Peyer's patch (tissue), 4 donors: Measurements from ENCODE around the gene RUNX1. TPM values are rescaled to one million over a fixed set of nuclear protein-coding genes. Genes with fewer than 3 reads are reported as not detected.

ENCODE experiments used
- DNase-seq, 3 donors: peaks; one replicate each; pipeline ENCODE4 v3.0.0-alpha.2; 2017 to 2019
- H3K27ac ChIP-seq, 4 donors: fragments of 200-600 bp; sonication (generic); one replicate each; pipeline ENCODE4 v1.5.1; 2016 to 2019
- H3K27me3 ChIP-seq, 2 donors: fragments of 200-600 bp; sonication (generic); one replicate each; pipeline ENCODE4 v1.5.1; 2019
- H3K36me3 ChIP-seq, 3 donors: fragments of 200-600 bp; sonication (generic); one replicate each; pipeline ENCODE4 v1.5.1; 2016 to 2019
- H3K4me1 ChIP-seq, 4 donors: fragments of 200-600 bp; sonication (generic); one replicate each; pipeline ENCODE4 v1.5.1; 2016 to 2019
- H3K4me3 ChIP-seq, 4 donors: fragments of 200-600 bp; sonication (generic); 1 replicate in 3 of 4; 2 replicates in 1 of 4; pipeline ENCODE4 v1.5.1; 2016 to 2019; ENCODE audit warnings: mild to moderate bottlenecking in 1 of 4
- H3K9me3 ChIP-seq, 4 donors: fragments of 200-600 bp; sonication (generic); one replicate each; pipeline ENCODE4 v1.5.1; 2016 to 2019; ENCODE audit warnings: mild to moderate bottlenecking in 1 of 4
- POLR2A ChIP-seq, 2 donors: fragments of 450-650 bp; IDR thresholded peaks; one replicate each; pipeline ENCODE4 v1.5.1; 2017; ENCODE audit warnings: antibody characterized with exemption in 2 of 2, mild to moderate bottlenecking in 2 of 2, moderate library complexity in 2 of 2
- total RNA-seq, 4 donors: library from RNA; depleted of rRNA; stranded (reverse); fragments of >200 nt; gene quantifications; one replicate each; pipeline ENCODE4 v1.1.0, GENCODE V29; 2016
- TF ChIP-seq, protein P1 (sequence below), 6 experiments: fragments of 450-650 bp in 4 of 6; fragments of 200-600 bp in 2 of 6; sonication (generic) in 1 of 6; IDR thresholded peaks; one replicate each; pipeline ENCODE4 v1.5.1; 2017 to 2019; ENCODE audit warnings: antibody characterized with exemption in 6 of 6, mild to moderate bottlenecking in 3 of 6, moderate library complexity in 1 of 6

RUNX1 gene
- total RNA-seq, 4 donors from 2014 or later, result 15.1 to 80.9 (median 24.1) TPM

DNA sequence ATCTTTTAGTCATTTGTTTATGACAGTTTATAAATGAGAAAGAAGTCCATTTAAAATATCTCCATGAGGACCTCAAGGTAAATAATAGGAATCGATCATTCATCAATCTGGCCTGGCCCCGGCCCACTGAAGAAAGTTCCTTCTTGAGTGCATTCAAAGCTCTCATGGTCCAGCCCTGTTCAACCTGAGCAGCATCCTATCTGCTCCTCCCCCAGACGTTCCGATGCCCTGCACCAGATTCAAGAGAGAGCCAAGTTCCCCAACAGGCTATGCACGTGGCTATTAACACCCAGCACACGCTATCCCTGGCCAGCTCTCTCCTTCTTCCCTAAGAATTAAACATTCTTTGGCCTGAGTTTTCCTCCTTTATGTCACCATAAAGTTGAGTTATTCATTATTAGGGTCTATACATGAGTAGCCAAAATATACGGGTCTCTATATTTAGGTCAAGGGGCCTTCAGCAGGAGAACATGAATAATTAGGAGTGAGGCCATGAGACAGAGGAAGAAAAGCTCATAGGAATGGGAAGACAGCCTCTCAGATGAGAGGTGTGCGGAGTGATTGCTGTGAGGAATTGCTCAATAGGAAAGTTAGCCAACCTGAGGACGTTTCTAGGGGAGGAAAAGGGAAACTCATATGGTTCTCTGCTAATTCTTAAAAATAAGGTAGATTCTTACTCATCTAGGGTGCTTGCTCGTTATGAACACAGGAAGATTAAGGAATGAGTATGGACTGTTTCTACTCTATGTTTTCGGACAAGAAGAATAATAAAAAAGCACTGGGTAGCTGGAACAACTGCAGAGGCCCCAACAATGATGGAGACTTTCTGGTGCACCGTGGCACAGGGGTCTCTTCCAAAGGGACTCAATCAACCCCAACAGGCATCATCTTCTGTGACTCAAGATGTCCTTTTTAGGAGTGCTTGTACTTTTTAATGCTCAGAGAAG, 23.6 kb downstream of the RUNX1 start:
- no peak for TF ChIP-seq POLR2A (IDR thresholded peaks at IDR 0.05)
- TF ChIP-seq, protein P1, sequence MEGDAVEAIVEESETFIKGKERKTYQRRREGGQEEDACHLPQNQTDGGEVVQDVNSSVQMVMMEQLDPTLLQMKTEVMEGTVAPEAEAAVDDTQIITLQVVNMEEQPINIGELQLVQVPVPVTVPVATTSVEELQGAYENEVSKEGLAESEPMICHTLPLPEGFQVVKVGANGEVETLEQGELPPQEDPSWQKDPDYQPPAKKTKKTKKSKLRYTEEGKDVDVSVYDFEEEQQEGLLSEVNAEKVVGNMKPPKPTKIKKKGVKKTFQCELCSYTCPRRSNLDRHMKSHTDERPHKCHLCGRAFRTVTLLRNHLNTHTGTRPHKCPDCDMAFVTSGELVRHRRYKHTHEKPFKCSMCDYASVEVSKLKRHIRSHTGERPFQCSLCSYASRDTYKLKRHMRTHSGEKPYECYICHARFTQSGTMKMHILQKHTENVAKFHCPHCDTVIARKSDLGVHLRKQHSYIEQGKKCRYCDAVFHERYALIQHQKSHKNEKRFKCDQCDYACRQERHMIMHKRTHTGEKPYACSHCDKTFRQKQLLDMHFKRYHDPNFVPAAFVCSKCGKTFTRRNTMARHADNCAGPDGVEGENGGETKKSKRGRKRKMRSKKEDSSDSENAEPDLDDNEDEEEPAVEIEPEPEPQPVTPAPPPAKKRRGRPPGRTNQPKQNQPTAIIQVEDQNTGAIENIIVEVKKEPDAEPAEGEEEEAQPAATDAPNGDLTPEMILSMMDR (IDR thresholded peaks at IDR 0.05), result no peak
- Histone ChIP-seq H3K27ac (peak overlapping the region in 3 of 4 donors; percentile 60 to 79 (median 76)), H3K36me3 (no peaks in the 10 kb centered on the region), H3K4me3 (peak overlapping the region in 1 of 4 donors; percentile 15), H3K27me3 (no peaks in the 10 kb centered on the region), H3K9me3 (no peaks in the 10 kb centered on the region), H3K4me1 (peaks cover 0 to 40% (median 10%) of the 10 kb centered on the region in 4 donors)
- no peak for DNase-seq

DNA sequence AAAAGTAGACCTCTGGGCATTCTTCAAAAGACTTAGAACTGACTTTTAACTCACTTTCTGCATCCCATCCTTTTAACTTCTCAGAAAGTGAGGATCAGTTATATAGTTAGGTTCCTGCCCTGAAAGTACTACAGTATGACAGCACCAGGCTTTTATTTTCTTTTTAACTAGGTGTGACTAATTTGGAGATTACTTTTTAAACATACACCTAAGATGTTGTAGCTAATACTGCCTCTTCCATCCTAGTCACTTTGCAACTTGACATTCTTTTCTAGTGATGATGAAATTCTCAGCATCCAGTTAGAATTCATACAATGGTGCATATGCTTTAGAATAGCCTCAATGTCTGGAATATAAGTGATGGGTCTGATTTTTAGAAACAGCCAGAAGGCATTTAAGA, 24.6 kb downstream of the RUNX1 start:
- TF ChIP-seq, protein P1 (IDR thresholded peaks at IDR 0.05), result no peak
- TF ChIP-seq POLR2A (IDR thresholded peaks at IDR 0.05), result no peak
- Histone ChIP-seq H3K4me1 (peaks cover 0 to 48% (median 14%) of the 10 kb centered on the region in 4 donors), H3K27ac (no peak overlapping the region), H3K27me3 (no peaks in the 10 kb centered on the region), H3K36me3 (no peaks in the 10 kb centered on the region), H3K4me3 (no peak overlapping the region), H3K9me3 (no peaks in the 10 kb centered on the region)
- DNase-seq, result no peak

DNA sequence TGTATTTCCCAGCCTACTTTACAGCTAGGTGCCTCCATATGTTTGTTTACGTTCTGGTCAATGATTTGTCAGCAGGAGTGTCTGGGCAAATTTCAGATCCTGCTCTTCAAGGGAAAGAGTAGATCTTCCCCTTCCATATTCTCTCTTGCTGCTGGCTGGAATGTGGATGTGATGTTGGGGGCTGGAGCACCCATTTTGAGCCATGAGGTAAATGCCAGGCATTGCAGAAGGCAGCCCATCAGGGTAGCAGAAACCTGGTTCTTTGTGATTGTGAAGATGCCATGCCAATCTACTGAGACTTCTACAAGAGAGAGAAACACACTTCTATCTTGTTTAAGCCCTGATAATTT, 25.1 kb downstream of the RUNX1 start:
- no peak for TF ChIP-seq POLR2A (IDR thresholded peaks at IDR 0.05)
- TF ChIP-seq, protein P1 (IDR thresholded peaks at IDR 0.05), result no peak
- Histone ChIP-seq H3K36me3 (no peaks in the 10 kb centered on the region), H3K9me3 (no peaks in the 10 kb centered on the region), H3K4me3 (no peak overlapping the region), H3K4me1 (peaks cover 0 to 51% (median 14%) of the 10 kb centered on the region in 4 donors), H3K27ac (no peak overlapping the region), H3K27me3 (no peaks in the 10 kb centered on the region)
- no peak for DNase-seq

DNA sequence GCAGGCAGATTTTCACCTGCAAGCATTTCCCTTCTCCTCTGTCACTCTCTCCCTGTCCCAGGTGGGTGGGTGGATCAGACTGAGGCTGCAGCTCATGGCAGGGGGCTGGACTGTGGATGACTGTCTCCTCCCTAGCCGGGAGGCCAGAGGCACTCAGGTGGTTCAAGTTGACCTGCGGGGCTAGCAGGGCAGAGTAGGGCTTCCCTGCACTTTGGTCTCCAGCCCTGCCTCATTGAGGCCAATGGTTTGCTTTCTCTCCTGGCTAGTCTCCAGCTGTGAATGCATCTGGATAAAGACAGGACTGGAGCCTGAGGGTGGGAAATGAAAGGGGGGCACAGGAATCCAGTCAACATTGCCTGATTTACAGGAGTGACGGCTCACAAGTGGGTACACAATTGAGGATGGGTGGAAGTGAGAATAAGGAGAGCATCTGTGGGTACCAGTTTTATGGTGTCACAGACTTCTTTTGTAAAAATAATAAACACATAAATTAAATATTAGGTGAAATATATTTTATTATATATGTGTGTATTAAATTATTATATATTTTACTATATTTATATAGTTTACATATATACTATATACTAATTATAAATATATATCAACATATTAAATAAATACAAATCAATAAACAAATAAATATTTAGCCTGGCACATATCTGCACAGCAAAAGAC, 25.6 kb downstream of the RUNX1 start:
- peak in 1 of 3 donors; percentile 66 for DNase-seq
- no peak overlapping the region for H3K4me3 ChIP-seq
- H3K27me3 ChIP-seq, result no peaks in the 10 kb centered on the region
- TF ChIP-seq, protein P1 (IDR thresholded peaks at IDR 0.05), result no peak
- TF ChIP-seq POLR2A (IDR thresholded peaks at IDR 0.05), result no peak
- H3K4me1 ChIP-seq, result peaks cover 0 to 56% (median 12%) of the 10 kb centered on the region in 4 donors
- H3K9me3 ChIP-seq, result no peaks in the 10 kb centered on the region
- H3K27ac ChIP-seq, result peak overlapping the region in 2 of 4 donors; percentile 61 to 76
- H3K36me3 ChIP-seq, result no peaks in the 10 kb centered on the region

DNA sequence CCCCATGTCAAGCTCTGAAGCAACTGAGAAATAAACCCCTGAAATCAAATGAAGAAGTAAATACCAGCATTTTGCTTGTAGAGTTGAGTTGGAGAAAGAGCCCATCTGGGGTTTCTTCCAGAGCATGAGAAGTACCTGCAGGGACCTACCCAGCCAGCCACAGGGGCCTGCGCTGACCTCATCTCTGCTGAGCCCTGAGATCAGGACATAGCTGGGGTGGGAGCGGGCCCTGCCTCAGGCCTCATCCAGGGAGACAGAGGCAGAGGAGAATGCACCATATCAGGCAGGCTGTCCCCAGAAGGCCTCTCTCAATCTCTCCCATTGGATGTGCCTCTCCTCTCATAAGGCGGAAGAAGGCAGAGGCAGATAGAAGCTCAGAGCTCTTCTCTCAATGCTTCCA, 27.6 kb downstream of the RUNX1 start:
- Histone ChIP-seq H3K4me1 (peaks cover 0 to 49% (median 9%) of the 10 kb centered on the region in 4 donors), H3K27ac (peak overlapping the region in 3 of 4 donors; percentile 43 to 76 (median 61))
- no peak for DNase-seq

More for the DNA sequence above, 27.6 kb downstream of the RUNX1 start:
- Histone ChIP-seq H3K4me3 (no peak overlapping the region), H3K27me3 (no peaks in the 10 kb centered on the region), H3K9me3 (no peaks in the 10 kb centered on the region), H3K36me3 (no peaks in the 10 kb centered on the region)
- TF ChIP-seq, protein P1 (IDR thresholded peaks at IDR 0.05), result no peak
- no peak for TF ChIP-seq POLR2A (IDR thresholded peaks at IDR 0.05)
